GM12872 (cell line): ENCODE data around the gene FBXL16.
A peak's percentile ranks its signal among the peaks of the same experiment; 100 is the strongest.

ENCODE experiments used
- CTCF ChIP-seq: IDR thresholded peaks from 3 replicates; pipeline ENCODE4 v1.5.1; 2011; ENCODE audit warnings: low read depth, mild to moderate bottlenecking, low read length, moderate library complexity; ENCODE audit not compliant: insufficient read depth

Gene FBXL16

GRCh38 chr16:723695-724094, 18.1 kb upstream of the FBXL16 start:
- no peak for TF ChIP-seq CTCF

GRCh38 chr16:722835-723633, 17.4 kb upstream of the FBXL16 start:
- no peak for TF ChIP-seq CTCF

- no peak for TF ChIP-seq CTCF
Observed at GRCh38 chr16:721765-722540, 16.4 kb upstream of the FBXL16 start.

- TF ChIP-seq CTCF = peak; percentile 11; the same call in 1 of the 3 replicates
Observed at GRCh38 chr16:720990-721764, 15.6 kb upstream of the FBXL16 start, which contains the start of gene ANTKMT. TSS of gene ANTKMT (plus strand) at chr16:721146. CDS start at chr16:721275, 129 bp downstream.

GRCh38 chr16:720447-720989, 14.9 kb upstream of the FBXL16 start:
- peak; percentile 44; the same call in 2 of the 3 replicates for TF ChIP-seq CTCF

- peak; percentile 31; the same call in 2 of the 3 replicates for TF ChIP-seq CTCF
Observed at GRCh38 chr16:719815-720446, 14.3 kb upstream of the FBXL16 start.
